Gastrocnemius medialis (tissue), 4 donors: ENCODE results near the gene HIVEP2. TPM values are rescaled to one million over a fixed set of nuclear protein-coding genes. Genes with fewer than 3 reads are reported as not detected.

Experiments
- ATAC-seq, 2 donors: fragments of 150-250 bp; one replicate each; pipeline ENCODE4 v1.9.1; 2016
- DNase-seq, 2 donors: peaks; one replicate each; pipeline ENCODE4 v3.0.0-alpha.2; 2019
- H3K27ac ChIP-seq, 4 donors: fragments of 200-600 bp; sonication (generic); 1 replicate in 1 of 4; 2 replicates in 3 of 4; pipeline ENCODE4 v1.5.1; 2016 to 2018; ENCODE audit warnings: mild to moderate bottlenecking in 2 of 4, moderate library complexity in 1 of 4
- H3K27me3 ChIP-seq, 3 donors: fragments of 200-600 bp; sonication (generic) in 2 of 3; 1 replicate in 1 of 3; 2 replicates in 2 of 3; pipeline versions ENCODE4 v1.5.1 to v1.6.0; 2016 to 2019; ENCODE audit warnings: mild to moderate bottlenecking in 1 of 3, moderate library complexity in 1 of 3
- H3K36me3 ChIP-seq, 2 donors: fragments of 200-600 bp; sonication (generic) in 1 of 2; one replicate each; pipeline ENCODE4 v1.5.1; 2017 to 2018
- H3K4me1 ChIP-seq, 2 donors: fragments of 200-600 bp; sonication (generic) in 1 of 2; one replicate each; pipeline ENCODE4 v1.5.1; 2016 to 2017; ENCODE audit warnings: mild to moderate bottlenecking in 2 of 2
- H3K4me3 ChIP-seq, 4 donors: fragments of 200-600 bp; sonication (generic) in 3 of 4; 1 replicate in 1 of 4; 2 replicates in 3 of 4; pipeline ENCODE4 v1.5.1; 2016 to 2019; ENCODE audit warnings: mild to moderate bottlenecking in 2 of 4
- H3K9me3 ChIP-seq, 3 donors: fragments of 200-600 bp; sonication (generic) in 2 of 3; 1 replicate in 1 of 3; 2 replicates in 2 of 3; pipeline ENCODE4 v1.5.1; 2016 to 2019
- POLR2A ChIP-seq, 2 donors: fragments of 450-650 bp; IDR thresholded peaks; one replicate each; pipeline ENCODE4 v1.6.1; 2017; ENCODE audit warnings: antibody characterized with exemption in 2 of 2, mild to moderate bottlenecking in 2 of 2, moderate library complexity in 2 of 2
- in situ Hi-C, 4 donors: fragments of 200-750 bp; cut with MboI; loops; one replicate each; pipeline versions ENCODE4 v1.15.0 to v1.8.0; 2017; ENCODE audit warnings: low sequenced_read_pairs in 4 of 4
- intact Hi-C: fragments of 100-400 bp; cut with DNase I; formaldehyde crosslinking; loops from one replicate; pipeline ENCODE4 v1.15.1; 2023; ENCODE audit warnings: low total_unique reads
- total RNA-seq, 4 donors: library from RNA; depleted of rRNA; stranded (reverse); fragments of >200 nt; gene quantifications; one replicate each; pipeline versions ENCODE4 v1.1.0 to v1.2.3, GENCODE V29; 2016
- TF ChIP-seq, protein P1 (sequence below), 5 experiments: fragments of 450-650 bp in 3 of 5; fragments of 200-600 bp in 2 of 5; sonication (generic) in 2 of 5; IDR thresholded peaks in 4 of 5; conservative IDR thresholded peaks in 1 of 5; 1 replicate in 4 of 5; 2 replicates in 1 of 5; pipeline ENCODE4 v1.5.1; 2016 to 2019; ENCODE audit warnings: antibody characterized with exemption in 5 of 5, mild to moderate bottlenecking in 3 of 5, moderate library complexity in 3 of 5

Gene HIVEP2
- total RNA-seq, 4 donors from 2014 or later = 15.9 to 29.4 (median 25.3) TPM

DNA sequence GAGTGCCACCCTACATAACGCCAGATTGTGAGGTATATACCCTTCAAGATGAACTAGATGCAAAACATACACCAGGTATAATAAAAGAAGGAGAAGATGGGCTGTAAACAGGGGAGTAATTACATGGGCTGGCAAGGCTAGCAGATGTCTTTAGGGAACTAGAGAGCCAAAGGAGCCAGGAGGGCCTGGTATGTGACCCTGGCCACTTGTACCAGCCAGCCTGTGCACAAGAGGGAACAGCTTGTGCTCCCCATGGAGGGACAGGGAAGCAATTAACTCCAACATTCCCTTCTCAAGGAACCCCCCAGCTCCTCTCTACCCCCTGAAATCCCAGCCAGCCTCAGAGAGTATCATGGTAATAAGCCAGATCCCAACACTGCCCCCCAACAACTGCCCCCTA is 139.9 kb downstream of the HIVEP2 start:
- TF ChIP-seq, protein P1, sequence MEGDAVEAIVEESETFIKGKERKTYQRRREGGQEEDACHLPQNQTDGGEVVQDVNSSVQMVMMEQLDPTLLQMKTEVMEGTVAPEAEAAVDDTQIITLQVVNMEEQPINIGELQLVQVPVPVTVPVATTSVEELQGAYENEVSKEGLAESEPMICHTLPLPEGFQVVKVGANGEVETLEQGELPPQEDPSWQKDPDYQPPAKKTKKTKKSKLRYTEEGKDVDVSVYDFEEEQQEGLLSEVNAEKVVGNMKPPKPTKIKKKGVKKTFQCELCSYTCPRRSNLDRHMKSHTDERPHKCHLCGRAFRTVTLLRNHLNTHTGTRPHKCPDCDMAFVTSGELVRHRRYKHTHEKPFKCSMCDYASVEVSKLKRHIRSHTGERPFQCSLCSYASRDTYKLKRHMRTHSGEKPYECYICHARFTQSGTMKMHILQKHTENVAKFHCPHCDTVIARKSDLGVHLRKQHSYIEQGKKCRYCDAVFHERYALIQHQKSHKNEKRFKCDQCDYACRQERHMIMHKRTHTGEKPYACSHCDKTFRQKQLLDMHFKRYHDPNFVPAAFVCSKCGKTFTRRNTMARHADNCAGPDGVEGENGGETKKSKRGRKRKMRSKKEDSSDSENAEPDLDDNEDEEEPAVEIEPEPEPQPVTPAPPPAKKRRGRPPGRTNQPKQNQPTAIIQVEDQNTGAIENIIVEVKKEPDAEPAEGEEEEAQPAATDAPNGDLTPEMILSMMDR (IDR thresholded peaks at IDR 0.05 in 4 of 5, conservative IDR thresholded peaks at IDR 0.05 in 1 of 5) = no peak
- TF ChIP-seq POLR2A (IDR thresholded peaks at IDR 0.05) = no peak
- peak in 1 of 2 donors; percentile 20 for DNase-seq
- H3K36me3 ChIP-seq = no peaks in the 10 kb centered on the region
- peak overlapping the region in 3 of 4 donors; percentile 26 to 53 (median 35) for H3K27ac ChIP-seq
- intact Hi-C loops = no loop called here
- no peaks in the 10 kb centered on the region for H3K27me3 ChIP-seq
- no peak overlapping the region for H3K4me3 ChIP-seq
- peak in 1 of 2 donors; percentile 23 for ATAC-seq
- no peaks in the 10 kb centered on the region for H3K9me3 ChIP-seq
- in situ Hi-C loops = no loop called here
- peaks cover 45 to 64% of the 10 kb centered on the region in 2 donors for H3K4me1 ChIP-seq

DNA sequence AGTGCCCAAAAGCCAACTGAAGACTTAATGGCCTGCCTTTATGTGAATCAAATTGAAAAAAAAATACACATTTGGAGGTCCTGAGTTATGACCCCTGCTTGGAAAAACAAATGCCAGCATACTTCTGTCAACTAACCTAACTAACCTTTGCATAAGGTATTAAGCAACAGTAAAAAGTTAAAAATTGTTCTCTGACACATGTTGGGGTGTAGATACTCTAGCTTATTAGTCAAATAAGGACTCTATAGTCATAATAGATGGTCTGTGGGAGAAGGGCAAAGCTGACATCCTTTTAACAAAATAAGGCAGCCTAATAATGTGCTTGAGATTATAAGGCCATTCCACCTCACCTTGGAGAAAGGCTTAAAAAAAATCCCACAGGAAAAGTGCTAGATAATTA is 140.5 kb downstream of the HIVEP2 start:
- H3K36me3 ChIP-seq = no peaks in the 10 kb centered on the region
- no peak for DNase-seq
- no peaks in the 10 kb centered on the region for H3K27me3 ChIP-seq
- in situ Hi-C loops (no loop called here), intact Hi-C loops (no loop called here)
- ATAC-seq = no peak
- H3K4me3 ChIP-seq = no peak overlapping the region
- H3K27ac ChIP-seq = peak overlapping the region in 2 of 4 donors; percentile 35 to 53
- H3K9me3 ChIP-seq = no peaks in the 10 kb centered on the region
- H3K4me1 ChIP-seq = peaks cover 45 to 69% of the 10 kb centered on the region in 2 donors
- TF ChIP-seq, protein P1 (IDR thresholded peaks at IDR 0.05 in 4 of 5, conservative IDR thresholded peaks at IDR 0.05 in 1 of 5) = no peak
- TF ChIP-seq POLR2A (IDR thresholded peaks at IDR 0.05) = no peak

DNA sequence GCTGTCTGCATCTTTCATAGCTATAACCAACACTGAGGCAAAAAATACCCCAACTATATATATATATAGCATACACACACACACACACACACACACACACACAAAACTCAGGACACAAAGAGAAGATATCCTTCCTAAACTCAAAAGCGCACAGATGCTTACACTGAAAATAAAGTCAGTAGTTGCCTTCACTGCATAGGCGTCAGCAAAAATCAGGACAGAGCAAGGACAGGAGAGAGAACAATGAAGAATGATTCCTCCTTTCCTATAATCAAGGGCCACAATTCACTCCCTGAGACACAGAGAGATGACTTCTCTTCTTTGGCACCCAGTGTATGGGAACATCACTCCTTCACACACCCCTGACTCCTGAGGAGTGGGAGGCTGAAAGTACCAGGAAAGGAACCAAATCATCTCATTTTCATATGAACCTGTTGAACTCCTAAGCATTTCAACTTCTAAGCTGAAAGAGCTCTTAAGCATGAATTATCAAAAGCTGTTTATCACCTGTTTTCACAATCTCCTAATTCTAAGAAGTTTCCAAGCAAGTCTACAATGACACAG is 141.4 kb downstream of the HIVEP2 start:
- DNase-seq = no peak
- TF ChIP-seq POLR2A (IDR thresholded peaks at IDR 0.05) = no peak
- TF ChIP-seq, protein P1 (IDR thresholded peaks at IDR 0.05 in 4 of 5, conservative IDR thresholded peaks at IDR 0.05 in 1 of 5) = no peak
- intact Hi-C loops (no loop called here), in situ Hi-C loops (no loop called here)
- no peak overlapping the region for H3K4me3 ChIP-seq
- H3K4me1 ChIP-seq = peaks cover 48 to 78% of the 10 kb centered on the region in 2 donors
- no peaks in the 10 kb centered on the region for H3K27me3 ChIP-seq
- no peak for ATAC-seq
- no peaks in the 10 kb centered on the region for H3K36me3 ChIP-seq
- H3K9me3 ChIP-seq = no peaks in the 10 kb centered on the region
- peak overlapping the region in 2 of 4 donors; percentile 3 to 32 for H3K27ac ChIP-seq

DNA sequence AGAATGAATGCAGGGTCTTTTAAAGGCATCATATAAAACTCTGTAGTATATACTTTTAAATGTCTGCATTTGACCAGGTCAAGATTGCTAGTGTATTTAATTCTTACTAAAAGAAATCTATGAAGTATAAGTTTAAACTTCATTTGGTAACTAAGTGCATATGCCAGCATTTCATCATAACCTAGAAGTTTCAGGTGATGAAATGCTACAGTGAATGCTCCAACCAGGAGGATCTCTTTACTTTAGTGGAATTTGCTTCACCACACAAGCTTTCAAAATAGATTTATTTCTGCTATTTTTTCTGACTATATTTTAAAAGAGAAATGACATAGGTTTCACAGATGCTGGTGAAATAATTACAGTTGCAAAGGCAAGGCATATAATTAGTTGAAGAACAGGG is 141.9 kb downstream of the HIVEP2 start:
- intact Hi-C loops = no loop called here
- no peaks in the 10 kb centered on the region for H3K9me3 ChIP-seq

More for the DNA sequence above, 141.9 kb downstream of the HIVEP2 start:
- H3K27ac ChIP-seq = peak overlapping the region in 3 of 4 donors; percentile 25 to 45 (median 32)
- TF ChIP-seq, protein P1 (IDR thresholded peaks at IDR 0.05 in 4 of 5, conservative IDR thresholded peaks at IDR 0.05 in 1 of 5) = no peak
- no peak for TF ChIP-seq POLR2A (IDR thresholded peaks at IDR 0.05)
- DNase-seq (no peak), ATAC-seq (peak; percentile 43 to 71)
- in situ Hi-C loops = no loop called here
- no peak overlapping the region for H3K4me3 ChIP-seq
- H3K4me1 ChIP-seq = peaks cover 47 to 80% of the 10 kb centered on the region in 2 donors
- H3K27me3 ChIP-seq = no peaks in the 10 kb centered on the region
- no peaks in the 10 kb centered on the region for H3K36me3 ChIP-seq
